HG02763 (cell line): ENCODE results near the gene ZDHHC6.
"Not testable (repeated sequence)": the region's sequence is repeated elsewhere in the genome, so short reads cannot be mapped to it uniquely, and the experiment has no call there.

Experiments used
- ATAC-seq: cut with Tn5 transposase; IDR thresholded peaks from one replicate; pipeline ENCODE4 v1.9.1; 2021; ENCODE audit warnings: mild to moderate bottlenecking, moderate library complexity; ENCODE audit not compliant: unreplicated experiment

ZDHHC6 gene

GRCh38 chr10:112393341-112393740 is 53.4 kb downstream of the ZDHHC6 start:
- no peak for ATAC-seq

GRCh38 chr10:112390125-112390703 is 56.5 kb downstream of the ZDHHC6 start:
- no peak for ATAC-seq

GRCh38 chr10:112389271-112389822 is 57.4 kb downstream of the ZDHHC6 start:
- peak; percentile 59 for ATAC-seq

GRCh38 chr10:112388548-112388947 is 58.2 kb downstream of the ZDHHC6 start:
- no peak for ATAC-seq

GRCh38 chr10:112388056-112388455 is 58.7 kb downstream of the ZDHHC6 start:
- ATAC-seq: not testable (repeated sequence)

GRCh38 chr10:112385201-112385600 is 61.5 kb downstream of the ZDHHC6 start:
- ATAC-seq: no peak

GRCh38 chr10:112384141-112384540 is 62.6 kb downstream of the ZDHHC6 start:
- ATAC-seq: no peak

GRCh38 chr10:112383325-112383724 is 63.4 kb downstream of the ZDHHC6 start:
- ATAC-seq: no peak

- ATAC-seq: no peak
These were observed 64.0 kb downstream of the ZDHHC6 start for GRCh38 chr10:112382515-112383235.
